ENCODE results near the gene EHBP1. TPM values are rescaled to one million over a fixed set of nuclear protein-coding genes. Genes with fewer than 3 reads are reported as not detected.

EHBP1 gene
- polyA plus RNA-seq, 3 donors: 44.8 to 54.3 (median 50.8) TPM

GRCh38 chr2:62724886-62725711 is 19.6 kb downstream of the EHBP1 start:
- DNase-seq (ENCODE audit: extremely low read depth in 1 of 11, low read depth in 9 of 11, low spot score in 4 of 11): no peak

- no peak for DNase-seq (ENCODE audit: extremely low read depth in 1 of 11, low read depth in 9 of 11, low spot score in 4 of 11)
Measured at GRCh38 chr2:62725712-62726055, 20.2 kb downstream of the EHBP1 start.

GRCh38 chr2:62727259-62727867 is 21.9 kb downstream of the EHBP1 start:
- DNase-seq (ENCODE audit: extremely low read depth in 1 of 11, low read depth in 9 of 11, low spot score in 4 of 11): no peak

- DNase-seq (ENCODE audit: extremely low read depth in 1 of 11, low read depth in 9 of 11, low spot score in 4 of 11): no peak
Measured at GRCh38 chr2:62727876-62728566, 22.5 kb downstream of the EHBP1 start.

GRCh38 chr2:62731275-62731674 is 25.8 kb downstream of the EHBP1 start:
- DNase-seq (ENCODE audit: extremely low read depth in 1 of 11, low read depth in 9 of 11, low spot score in 4 of 11): no peak

- DNase-seq (ENCODE audit: extremely low read depth in 1 of 11, low read depth in 9 of 11, low spot score in 4 of 11): no peak
Measured at GRCh38 chr2:62732262-62732777, 26.8 kb downstream of the EHBP1 start.

- no peak for DNase-seq (ENCODE audit: extremely low read depth in 1 of 11, low read depth in 9 of 11, low spot score in 4 of 11)
Measured at GRCh38 chr2:62733546-62733945, 28.0 kb downstream of the EHBP1 start.

- no peak for DNase-seq (ENCODE audit: extremely low read depth in 1 of 11, low read depth in 9 of 11, low spot score in 4 of 11)
Measured at GRCh38 chr2:62736899-62737559, 31.5 kb downstream of the EHBP1 start.

GRCh38 chr2:62738981-62739936 is 33.7 kb downstream of the EHBP1 start:
- no peak for DNase-seq (ENCODE audit: extremely low read depth in 1 of 11, low read depth in 9 of 11, low spot score in 4 of 11)

GRCh38 chr2:62740221-62740620 is 34.7 kb downstream of the EHBP1 start:
- no peak for DNase-seq (ENCODE audit: extremely low read depth in 1 of 11, low read depth in 9 of 11, low spot score in 4 of 11)

- DNase-seq (ENCODE audit: extremely low read depth in 1 of 11, low read depth in 9 of 11, low spot score in 4 of 11): no peak
Measured at GRCh38 chr2:62741127-62741526, 35.6 kb downstream of the EHBP1 start.

- no peak for DNase-seq (ENCODE audit: extremely low read depth in 1 of 11, low read depth in 9 of 11, low spot score in 4 of 11)
Measured at GRCh38 chr2:62741954-62742722, 36.6 kb downstream of the EHBP1 start.

- no peak for DNase-seq (ENCODE audit: extremely low read depth in 1 of 11, low read depth in 9 of 11, low spot score in 4 of 11)
Measured at GRCh38 chr2:62743506-62743905, 38.0 kb downstream of the EHBP1 start.

- DNase-seq (ENCODE audit: extremely low read depth in 1 of 11, low read depth in 9 of 11, low spot score in 4 of 11): no peak
Measured at GRCh38 chr2:62744603-62745002, 39.1 kb downstream of the EHBP1 start.

GRCh38 chr2:62745891-62746481 is 40.5 kb downstream of the EHBP1 start:
- DNase-seq (ENCODE audit: extremely low read depth in 1 of 11, low read depth in 9 of 11, low spot score in 4 of 11): no peak

- no peak for DNase-seq (ENCODE audit: extremely low read depth in 1 of 11, low read depth in 9 of 11, low spot score in 4 of 11)
Measured at GRCh38 chr2:62747169-62747568, 41.7 kb downstream of the EHBP1 start.

GRCh38 chr2:62747876-62748275 is 42.4 kb downstream of the EHBP1 start:
- no peak for DNase-seq (ENCODE audit: extremely low read depth in 1 of 11, low read depth in 9 of 11, low spot score in 4 of 11)

Measured in renal cortex interstitium (tissue), 11 donors.